B cell (primary cell): Measurements from ENCODE around the gene CDH2. TPM values are rescaled to one million over a fixed set of nuclear protein-coding genes. Genes with fewer than 3 reads are reported as not detected.

Source experiments
- ATAC-seq: fragments of 200-7000 bp; cut with Tn5 transposase; one replicate; pipeline ENCODE4 v1.10.0; 2021; ENCODE audit warnings: low read depth, mild to moderate bottlenecking, moderate number of reproducible peaks, moderate library complexity
- CTCF ChIA-PET: fragments of 350-600 bp; sonication (Branson Sonifier 250); formaldehyde crosslinking; loops from one replicate; lab custom pipeline; 2021; ENCODE audit warnings: antibody characterized with exemption, inconsistent platforms; lab: Charles Lee
- POLR2A ChIA-PET: fragments of 350-600 bp; sonication (Branson Sonifier 250); formaldehyde crosslinking; loops from one replicate; lab custom pipeline; 2021; ENCODE audit warnings: antibody characterized with exemption; lab: Charles Lee
- DNase-seq: peaks from one replicate; pipeline ENCODE4 v3.0.0; 2013
- H2AFZ ChIP-seq: 2 replicates; pipeline ENCODE4 v1.6.1; 2012; ENCODE audit warnings: mild to moderate bottlenecking, low read depth, low read length; ENCODE audit not compliant: insufficient read depth, poor library complexity, severe bottlenecking
- H3K27ac ChIP-seq, 2 donors: 1 replicate in 1 of 2; 2 replicates in 1 of 2; pipeline ENCODE4 v1.5.1; 2012 to 2013; ENCODE audit warnings: low read length in 2 of 2, mild to moderate bottlenecking in 2 of 2, moderate library complexity in 1 of 2
- H3K27me3 ChIP-seq, 4 experiments: fragments of 200-600 bp in 1 of 4; sonication (generic) in 1 of 4; replicated peaks in 1 of 4; 1 replicate in 2 of 4; 2 replicates in 2 of 4; pipeline versions ENCODE4 v1.6.1 to v1.7.0; 2013 to 2016; ENCODE audit warnings: low read length in 3 of 4, mild to moderate bottlenecking in 2 of 4, mixed read lengths in 1 of 4, moderate library complexity in 1 of 4; ENCODE audit not compliant: insufficient read depth in 4 of 4, control insufficient read depth in 3 of 4; ENCODE audit errors: control extremely low read depth in 1 of 4
- H3K36me3 ChIP-seq, 2 experiments: replicated peaks in 1 of 2; 1 replicate in 1 of 2; 2 replicates in 1 of 2; pipeline versions ENCODE4 v1.6.1 to v1.7.1; 2013; ENCODE audit warnings: low read length in 1 of 2; ENCODE audit not compliant: insufficient read depth in 2 of 2, control insufficient read depth in 1 of 2; ENCODE audit errors: control extremely low read depth in 1 of 2, extremely low read depth in 1 of 2
- H3K4me1 ChIP-seq, 2 donors: fragments of 200-600 bp in 1 of 2; sonication (generic) in 1 of 2; 1 replicate in 1 of 2; 2 replicates in 1 of 2; pipeline versions ENCODE4 v1.5.1 to v1.6.1; 2013 to 2017; ENCODE audit warnings: low read length in 2 of 2; ENCODE audit not compliant: control insufficient read depth in 2 of 2, insufficient read depth in 2 of 2
- H3K4me2 ChIP-seq: replicated peaks from 2 replicates; pipeline ENCODE3; 2012; ENCODE audit warnings: mild to moderate bottlenecking, low read depth, low read length; ENCODE audit not compliant: poor library complexity, severe bottlenecking
- H3K4me3 ChIP-seq, 5 experiments: fragments of 200-600 bp in 1 of 5; sonication (generic) in 1 of 5; 1 replicate in 3 of 5; 2 replicates in 2 of 5; pipeline versions ENCODE4 v1.5.1 to v1.7.0; 2011 to 2016; ENCODE audit warnings: low read length in 4 of 5, mild to moderate bottlenecking in 4 of 5, low read depth in 2 of 5, control low read depth in 1 of 5, moderate library complexity in 1 of 5; ENCODE audit not compliant: insufficient read depth in 1 of 5; ENCODE audit errors: control extremely low read depth in 1 of 5, extremely low read depth in 1 of 5
- H3K79me2 ChIP-seq: fragments of 200-600 bp; sonication (generic); one replicate; pipeline ENCODE4 v1.6.0; 2016; ENCODE audit warnings: low read length; ENCODE audit not compliant: control insufficient read depth, insufficient read depth
- H3K9ac ChIP-seq: fragments of 200-600 bp; sonication (generic); 2 replicates; pipeline ENCODE4 v1.6.1; 2017; ENCODE audit warnings: mild to moderate bottlenecking, low read length, moderate library complexity
- H3K9me3 ChIP-seq, 3 donors: one replicate each; pipeline versions ENCODE4 v1.6.1 to v1.7.1; 2013; ENCODE audit warnings: low read length in 2 of 3; ENCODE audit not compliant: control insufficient read depth in 2 of 3, insufficient read depth in 1 of 3; ENCODE audit errors: control extremely low read depth in 1 of 3
- H4K20me1 ChIP-seq: 2 replicates; pipeline ENCODE4 v1.6.0; 2012; ENCODE audit warnings: mild to moderate bottlenecking, low read length; ENCODE audit not compliant: insufficient read depth, control insufficient read depth, poor library complexity, severe bottlenecking
- H3K27ac Mint-ChIP-seq: one replicate; pipeline ENCODE4 v1.8.0; 2021; ENCODE audit warnings: mixed read lengths
- H3K27me3 Mint-ChIP-seq: one replicate; pipeline ENCODE4 v1.8.0; 2021; ENCODE audit warnings: mixed read lengths
- H3K4me1 Mint-ChIP-seq: one replicate; pipeline ENCODE4 v1.8.0; 2021; ENCODE audit warnings: mixed read lengths
- H3K4me3 Mint-ChIP-seq: one replicate; pipeline ENCODE4 v1.8.0; 2021; ENCODE audit warnings: mixed read lengths
- H3K9me3 Mint-ChIP-seq: one replicate; pipeline ENCODE4 v1.8.0; 2022; ENCODE audit warnings: mixed read lengths; ENCODE audit not compliant: insufficient read depth
- CTCF ChIP-seq: fragments of 200-600 bp; IDR thresholded peaks from one replicate; pipeline ENCODE4 v1.8.0; 2022; ENCODE audit warnings: antibody characterized with exemption, mild to moderate bottlenecking
- EZH2 ChIP-seq: IDR thresholded peaks from 2 replicates; pipeline ENCODE4 v1.6.1; 2012; ENCODE audit warnings: borderline replicate concordance, low read depth, mild to moderate bottlenecking, moderate library complexity, low read length; ENCODE audit not compliant: insufficient read depth, poor library complexity, severe bottlenecking
- WGBS: methylation state at CpG from one replicate; pipeline ENCODE4 v1.1.5; 2013; ENCODE audit warnings: missing lambda C conversion rate; ENCODE audit not compliant: insufficient coverage; 5-methylcytosine and 5-hydroxymethylcytosine counted together
- intact Hi-C: fragments of 100-400 bp; cut with micrococcal nuclease; formaldehyde crosslinking; loops from one replicate; pipeline ENCODE4 v1.10.0; 2022
- polyA plus RNA-seq: library from polyadenylated mRNA; depleted of rRNA; stranded (reverse); fragments of >200 nt; gene quantifications from 2 replicates; pipeline ENCODE4 v1.2.3, GENCODE V29; 2012
- total RNA-seq, 2 donors: library from RNA; stranded (reverse); fragments of 120-200 nt in 1 of 2; gene quantifications; 1 replicate in 1 of 2; 2 replicates in 1 of 2; pipeline versions ENCODE4 v1.2.3 to v1.2.4, GENCODE V29; 2013 to 2022

Gene CDH2
- total and polyA plus RNA-seq, 2 donors (not counting 1 experiment from before 2014, with no cell fraction given) = not detected

- Histone ChIP-seq H3K4me1 (no peaks in the 10 kb centered on the region), H3K9ac (no peak overlapping the region), H3K27ac (no peak overlapping the region), H3K36me3 (no peaks in the 10 kb centered on the region), H2AFZ (no peak overlapping the region), H4K20me1 (no peaks in the 10 kb centered on the region), H3K9me3 (no peaks in the 10 kb centered on the region), H3K79me2 (no peaks in the 10 kb centered on the region), H3K4me2 (no peak overlapping the region), H3K4me3 (no peak overlapping the region), H3K27me3 (peaks cover 0 to 2% (median 0%) of the 10 kb centered on the region in 4 experiments)
- intact Hi-C loops = no loop called here
- H3K4me3 Mint-ChIP-seq = no peak overlapping the region
- WGBS = 88% methylated on average over 1 of the region's 8 CpGs
- ChIA-PET CTCF (no interaction called here), POLR2A (no interaction called here)
- no peak for ATAC-seq
- no peak for DNase-seq
- H3K27me3 Mint-ChIP-seq = no peaks in the 10 kb centered on the region
- no peaks in the 10 kb centered on the region for H3K4me1 Mint-ChIP-seq
- H3K27ac Mint-ChIP-seq = no peak overlapping the region
- no peaks in the 10 kb centered on the region for H3K9me3 Mint-ChIP-seq
- TF ChIP-seq EZH2 (no peak), CTCF (no peak)
These were observed 9.0 kb downstream of the CDH2 start for GRCh38 chr18:28167835-28168349.

GRCh38 chr18:28164771-28165483, 12.0 kb downstream of the CDH2 start:
- intact Hi-C loops = no loop called here
- ChIA-PET POLR2A (no interaction called here), CTCF (no interaction called here)
- WGBS = no CpG with 5 or more reads among the region's 1 CpG
- H4K20me1 ChIP-seq = no peaks in the 10 kb centered on the region
- no peak overlapping the region for H3K27ac ChIP-seq
- no peak overlapping the region for H3K4me3 ChIP-seq
- no peaks in the 10 kb centered on the region for H3K4me1 Mint-ChIP-seq
- H3K9me3 ChIP-seq = no peaks in the 10 kb centered on the region
- no peak overlapping the region for H2AFZ ChIP-seq
- no peaks in the 10 kb centered on the region for H3K27me3 ChIP-seq
- no peaks in the 10 kb centered on the region for H3K79me2 ChIP-seq
- H3K4me3 Mint-ChIP-seq = no peak overlapping the region
- H3K4me1 ChIP-seq = no peaks in the 10 kb centered on the region
- ATAC-seq = no peak
- H3K4me2 ChIP-seq = no peak overlapping the region
- no peak for DNase-seq
- no peak overlapping the region for H3K9ac ChIP-seq
- H3K36me3 ChIP-seq = no peaks in the 10 kb centered on the region
- no peaks in the 10 kb centered on the region for H3K9me3 Mint-ChIP-seq
- no peaks in the 10 kb centered on the region for H3K27me3 Mint-ChIP-seq
- TF ChIP-seq CTCF = no peak
- no peak for TF ChIP-seq EZH2
- no peak overlapping the region for H3K27ac Mint-ChIP-seq
